NCI-H82 treated with DMSO at 0.1 percent for 48 hours (cell line): ENCODE data around the gene ANKFN1.

ENCODE experiments used
- DNase-seq: peaks from one replicate; lab custom pipeline; 2025; ENCODE audit not compliant: unreplicated experiment; lab: John Stamatoyannopoulos, UW

Gene ANKFN1

DNA sequence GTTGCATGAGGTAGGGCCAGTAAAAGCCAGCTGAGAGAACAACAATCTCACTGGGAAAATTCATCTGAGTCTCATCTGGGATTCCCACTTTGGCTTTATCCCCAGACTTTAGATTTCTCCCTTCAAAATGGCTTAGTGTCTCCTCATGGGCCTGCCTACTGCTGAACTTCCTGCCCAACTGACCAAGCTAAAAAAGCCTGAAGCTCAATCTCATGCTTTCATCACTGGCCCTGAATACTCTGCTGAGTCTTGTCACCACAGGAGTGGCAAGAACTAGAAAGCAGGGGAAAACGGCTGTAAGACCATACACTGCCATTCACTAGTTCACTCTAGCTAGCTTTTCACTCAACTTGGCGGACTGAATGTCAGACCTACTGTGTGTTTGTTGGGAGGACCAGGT lies 343.9 kb downstream of the ANKFN1 start:
- DNase-seq, result no peak

DNA sequence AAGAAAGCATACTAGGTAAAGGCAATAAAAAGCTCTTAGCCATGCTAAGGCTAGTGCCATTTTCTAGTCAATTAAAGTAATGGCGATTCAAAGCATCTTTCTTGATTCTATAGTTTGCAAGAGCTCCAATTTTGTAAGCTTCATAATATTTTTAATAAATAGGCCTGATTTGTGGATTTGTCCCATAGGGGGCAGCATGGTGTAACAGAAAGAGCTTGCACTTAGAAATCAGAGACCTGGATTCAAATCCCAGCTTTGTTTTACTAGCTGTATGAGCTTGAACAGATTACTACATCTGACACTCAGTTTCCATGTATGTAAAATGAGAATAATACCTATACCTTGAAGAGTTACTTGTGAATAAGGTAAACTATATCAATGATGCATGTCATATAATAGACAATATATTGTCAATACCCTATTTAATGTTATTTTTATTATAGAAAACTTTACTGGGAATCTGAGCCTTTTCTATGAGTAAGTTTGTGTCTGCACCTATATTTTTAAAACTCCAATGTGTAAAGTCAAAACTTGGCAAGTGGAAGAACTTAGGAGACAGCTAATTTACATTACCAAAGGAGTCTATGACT lies 346.6 kb downstream of the ANKFN1 start:
- DNase-seq, result peak; percentile 13

DNA sequence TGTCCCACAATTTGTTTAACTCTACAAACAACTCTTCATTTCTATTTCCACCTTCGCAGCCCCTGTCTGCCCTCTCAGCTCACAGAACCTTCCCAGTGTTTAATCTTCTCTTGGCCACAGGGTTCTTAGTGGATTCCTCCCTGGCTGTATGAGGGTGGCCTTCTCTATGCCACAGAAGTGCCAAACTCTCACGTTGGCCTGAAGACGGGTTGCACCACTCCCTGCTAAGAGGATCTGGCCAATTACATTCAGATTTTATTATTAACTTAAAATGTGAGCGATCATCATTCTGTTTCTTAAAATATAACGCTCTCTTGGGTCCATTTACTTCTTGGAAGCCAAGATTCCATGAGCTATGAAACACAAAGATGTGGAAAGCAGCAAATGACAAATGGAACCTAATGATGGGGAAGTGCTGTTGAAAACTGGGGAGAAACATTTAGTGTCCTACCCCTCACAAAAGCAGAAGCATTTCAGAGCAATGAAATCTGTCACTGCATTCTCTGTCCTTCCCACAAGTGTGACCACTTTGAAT lies 348.9 kb downstream of the ANKFN1 start:
- DNase-seq, result no peak

DNA sequence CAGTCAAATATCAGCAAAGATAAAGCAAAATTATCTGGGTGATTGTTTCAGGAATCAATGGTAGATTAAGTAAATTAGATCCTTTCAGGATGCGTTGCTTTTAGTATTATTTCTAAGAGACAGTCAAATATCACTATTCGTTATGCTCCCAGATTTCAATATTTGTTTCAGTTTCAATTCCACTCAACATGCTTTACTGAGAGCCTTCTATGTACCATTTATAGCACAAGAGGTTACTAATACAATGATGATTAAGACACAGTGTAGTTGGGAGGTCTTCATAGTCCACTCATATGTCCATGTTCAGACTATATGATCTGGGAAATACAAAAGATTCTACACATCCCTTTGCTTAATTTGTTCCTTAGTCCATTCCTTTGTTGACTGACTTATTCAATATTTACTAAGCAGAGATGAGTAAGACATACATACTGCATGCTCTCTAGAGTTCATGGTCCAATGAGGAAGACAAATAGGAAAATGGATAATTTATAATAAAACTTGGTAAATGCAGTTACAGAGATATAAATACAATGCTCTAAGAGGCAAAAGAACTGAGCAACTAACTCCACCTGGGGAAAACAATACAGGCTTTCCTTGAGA lies 352.0 kb downstream of the ANKFN1 start:
- no peak for DNase-seq

DNA sequence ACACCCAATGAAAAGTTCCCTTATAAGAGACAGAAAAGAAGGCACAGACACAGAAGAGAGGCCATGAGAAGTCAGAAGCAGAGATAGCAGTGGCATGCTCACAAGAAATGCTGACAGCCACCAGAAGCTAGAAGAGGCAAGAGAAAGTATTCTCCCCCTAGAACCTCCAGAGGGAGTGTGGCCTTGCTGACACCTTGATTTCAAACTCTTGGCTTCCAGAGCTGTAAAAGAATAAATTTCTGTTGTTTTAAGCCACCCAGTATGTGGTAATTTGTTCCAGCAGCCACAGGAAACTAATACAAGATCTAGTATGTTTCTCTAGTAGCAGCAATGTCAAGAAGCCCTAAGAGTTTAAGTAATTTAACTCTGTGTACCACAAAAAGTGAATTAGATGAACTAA lies 353.1 kb downstream of the ANKFN1 start:
- no peak for DNase-seq

DNA sequence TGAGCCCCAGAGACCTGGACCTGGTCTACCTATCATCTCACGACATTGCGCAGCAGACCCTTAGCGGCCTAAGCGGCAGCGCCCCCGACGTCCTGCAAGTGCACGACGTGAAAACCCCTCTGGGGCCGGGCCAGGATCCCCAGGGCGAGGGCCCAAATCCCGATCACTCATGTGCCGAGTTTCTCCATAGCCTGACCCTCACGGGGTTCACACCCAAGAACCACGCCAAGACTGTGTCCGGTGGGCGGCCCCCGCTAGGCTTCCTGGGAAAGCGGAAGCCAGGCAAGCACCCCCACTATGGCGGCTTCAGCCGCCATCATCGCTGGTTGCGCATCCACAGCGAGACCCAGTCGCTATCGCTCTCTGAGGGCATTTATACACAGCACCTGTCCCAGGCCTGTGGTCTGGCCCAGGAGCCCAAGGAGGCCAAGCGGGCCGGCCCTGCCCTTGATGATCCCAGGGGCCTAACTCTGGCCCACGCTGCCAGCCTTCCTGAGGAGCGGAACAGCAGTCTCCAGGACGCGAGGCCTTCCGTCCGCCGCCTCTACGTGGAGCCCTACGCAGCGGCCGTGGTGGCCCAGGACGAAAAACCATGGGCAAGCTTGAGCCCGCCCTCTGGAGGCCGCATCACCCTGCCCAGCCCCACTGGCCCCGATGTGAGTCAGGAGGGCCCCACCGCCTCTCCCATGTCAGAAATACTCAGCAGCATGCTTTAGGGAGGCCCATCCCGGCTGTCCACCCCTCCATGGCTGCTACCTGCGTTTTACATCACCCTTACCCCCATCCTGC lies 357.5 kb downstream of the ANKFN1 start:
- no peak for DNase-seq

DNA sequence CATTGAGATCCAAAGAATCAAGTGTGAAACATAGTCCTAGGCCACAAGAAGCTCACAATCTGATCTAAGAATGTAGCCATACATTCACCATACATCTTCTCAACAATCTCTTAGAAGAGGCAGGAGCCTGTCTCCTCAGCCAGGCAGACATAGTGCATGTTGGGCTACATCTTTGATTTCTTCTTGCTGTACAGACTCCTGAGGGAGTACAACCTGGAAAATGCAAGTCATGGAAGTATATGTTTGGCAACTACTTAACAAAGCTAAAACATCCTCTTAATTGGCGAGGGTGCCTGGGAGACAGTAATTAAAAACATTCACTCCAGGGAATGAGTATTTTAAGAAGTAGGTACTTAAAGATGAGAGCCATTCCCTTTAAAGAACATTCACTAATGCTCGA lies 361.0 kb downstream of the ANKFN1 start:
- DNase-seq, result no peak

DNA sequence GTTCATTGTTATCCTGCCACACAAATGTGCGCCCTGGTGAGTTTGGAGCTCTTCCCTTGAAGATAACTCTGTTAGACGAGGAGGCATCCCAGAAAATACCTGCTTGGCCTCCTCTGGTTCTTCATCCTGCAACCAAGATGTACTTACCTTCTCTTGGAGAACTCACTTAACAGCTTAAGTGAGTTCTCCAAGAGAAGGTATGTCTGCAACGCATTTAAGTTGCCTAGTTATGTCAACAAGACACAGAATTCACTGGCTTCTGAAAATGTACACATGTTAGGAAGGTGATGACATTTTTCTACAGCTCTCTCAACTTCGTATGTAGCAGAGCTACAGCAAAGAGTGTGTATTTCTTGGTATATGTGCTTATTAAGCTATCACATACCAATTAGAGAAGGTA lies 361.6 kb downstream of the ANKFN1 start:
- no peak for DNase-seq

DNA sequence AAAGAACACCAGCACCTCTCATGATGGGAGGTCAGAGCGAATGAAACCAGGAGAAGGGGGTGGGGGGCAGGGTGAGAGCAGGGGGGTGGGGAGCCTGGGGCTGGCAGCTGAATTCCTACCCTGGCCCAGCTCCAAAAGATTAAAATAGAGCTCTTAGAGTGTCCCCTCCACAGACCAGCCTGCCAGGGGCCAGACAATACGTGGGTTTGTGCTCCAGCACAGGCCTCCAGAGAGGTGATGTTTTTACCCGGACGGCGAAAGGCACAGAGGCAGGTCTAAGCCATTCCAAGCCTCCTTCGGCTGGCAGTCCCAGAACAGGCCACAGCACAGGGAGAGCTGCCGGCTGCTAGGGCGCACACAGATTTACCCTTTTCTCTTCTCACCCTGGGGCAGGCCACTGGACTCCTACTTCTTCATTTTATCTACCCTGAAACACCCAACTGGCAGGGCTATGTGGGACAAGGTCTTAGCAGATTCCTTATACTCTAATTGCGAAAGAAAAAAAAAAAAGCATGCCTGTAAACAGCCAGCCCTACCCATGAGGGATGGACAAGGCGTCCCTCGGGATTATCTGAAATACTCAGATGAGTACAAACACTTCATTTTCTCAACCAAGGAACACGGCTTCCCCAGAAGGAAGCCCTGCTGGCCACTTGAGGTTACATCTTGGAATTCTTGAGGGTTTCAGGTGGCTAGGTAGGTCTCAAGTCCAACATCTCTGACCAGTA lies 368.3 kb downstream of the ANKFN1 start:
- DNase-seq, result peak; percentile 41

DNA sequence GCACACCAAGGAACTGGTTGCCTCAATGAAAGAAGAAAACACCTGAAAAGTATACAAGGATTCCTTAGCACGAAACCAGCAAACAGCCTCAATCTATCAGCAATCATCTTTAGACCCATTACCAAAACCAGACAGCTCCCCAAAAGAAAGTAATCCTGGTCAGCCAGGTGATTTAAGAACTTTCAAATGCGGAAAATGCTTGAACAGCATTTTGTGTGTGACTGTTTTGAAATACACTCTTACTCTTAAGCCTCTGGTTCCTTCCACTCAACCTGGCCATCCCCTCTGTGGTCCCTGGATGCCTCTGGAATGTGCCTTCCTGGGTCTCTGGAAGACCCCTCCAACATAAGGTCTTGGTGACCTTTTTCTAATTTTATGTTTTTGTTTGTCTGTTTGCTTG lies 369.8 kb downstream of the ANKFN1 start:
- DNase-seq, result no peak

DNA sequence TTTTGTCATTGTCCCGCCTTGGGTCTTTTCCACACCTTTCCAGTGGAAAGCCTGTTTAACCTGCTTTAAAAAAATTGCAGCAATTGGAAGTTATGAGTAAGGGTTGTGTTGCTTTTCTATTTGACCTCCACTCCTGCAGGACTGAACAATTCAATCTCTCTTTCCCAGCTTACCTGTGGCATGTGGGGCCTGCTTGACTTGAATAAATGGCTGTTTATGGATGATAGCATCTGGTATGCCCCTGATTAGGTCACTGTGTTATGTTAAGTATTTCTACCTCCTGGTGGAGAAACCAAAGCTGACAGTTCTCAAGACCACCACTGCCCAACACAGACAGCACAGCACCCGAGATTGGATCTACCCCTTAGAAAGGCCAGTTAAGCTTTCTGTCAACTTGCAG lies 375.4 kb downstream of the ANKFN1 start:
- DNase-seq, result no peak

DNA sequence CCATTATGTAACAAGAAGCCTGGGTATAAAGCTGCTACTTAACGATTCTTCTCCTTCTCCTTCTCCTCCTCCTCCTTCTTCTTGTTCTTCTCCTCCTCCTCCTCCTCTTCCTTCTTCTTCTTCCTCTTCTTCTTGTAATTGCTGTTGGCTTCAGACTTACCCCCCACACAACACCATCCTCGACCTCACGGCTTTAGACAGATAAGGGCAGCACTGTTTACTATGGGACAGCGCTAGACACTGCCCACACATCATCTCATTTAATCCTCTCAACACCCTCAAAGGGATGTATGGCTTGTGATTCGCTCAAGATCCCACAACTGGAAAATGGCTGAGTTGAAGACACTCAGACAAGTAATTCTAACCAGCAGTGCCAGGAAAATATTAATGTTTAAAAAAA lies 379.7 kb downstream of the ANKFN1 start:
- no peak for DNase-seq

DNA sequence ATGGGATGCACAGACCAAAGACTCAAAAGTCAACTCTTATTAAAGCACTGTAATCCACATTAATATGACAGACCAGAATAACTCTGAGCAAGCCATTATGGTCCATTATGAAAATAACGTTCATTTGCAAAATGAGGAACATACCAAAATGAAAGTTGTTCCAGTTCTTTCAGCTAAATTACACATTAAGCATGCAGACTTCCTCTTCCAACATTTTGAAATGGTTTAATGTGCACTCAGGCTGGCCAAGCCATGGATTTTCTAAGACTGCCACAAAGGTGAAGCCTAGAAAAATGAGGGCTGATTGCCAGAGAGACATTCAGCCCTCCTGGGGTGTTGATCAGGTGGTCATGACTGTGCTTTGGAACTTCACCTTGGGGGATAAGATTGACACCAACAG lies 383.5 kb downstream of the ANKFN1 start:
- DNase-seq, result no peak

DNA sequence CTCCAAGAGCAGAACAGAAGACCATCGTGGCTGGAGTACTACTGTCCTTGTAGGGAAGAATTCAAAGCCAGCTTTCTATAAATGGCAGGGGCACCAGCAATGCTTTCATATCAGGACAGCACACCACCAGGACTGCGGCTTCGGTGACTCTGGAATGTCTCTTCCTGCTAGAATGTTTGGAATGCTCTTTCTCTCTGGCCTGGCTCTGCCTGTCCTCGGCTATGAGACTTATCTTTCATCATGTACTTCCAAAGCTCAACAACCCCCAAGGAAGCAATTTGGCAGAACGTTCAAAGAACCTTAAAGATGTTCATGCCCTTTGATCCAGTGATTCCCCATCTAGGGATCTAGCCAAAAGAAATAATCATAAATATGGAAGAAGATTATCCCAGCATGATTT lies 387.6 kb downstream of the ANKFN1 start:
- no peak for DNase-seq

DNA sequence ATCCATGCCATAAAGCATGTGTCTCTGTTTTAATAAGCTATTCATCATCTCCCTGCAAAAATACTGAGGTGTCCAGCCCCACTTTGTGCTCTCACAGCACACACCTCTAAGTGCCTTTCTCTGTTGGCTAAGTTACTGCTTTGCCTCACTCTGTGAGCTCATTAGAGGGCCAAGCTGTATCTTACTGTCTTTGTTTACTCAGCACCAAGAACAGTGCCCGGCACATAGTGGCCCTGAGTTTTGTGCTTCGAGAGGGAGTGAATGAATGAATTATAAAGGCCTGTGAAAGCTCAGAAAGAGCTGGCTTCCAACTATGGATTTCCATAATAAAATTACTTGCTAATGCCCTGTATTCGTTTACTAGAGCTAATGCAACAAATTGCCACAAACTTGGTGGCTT lies 390.0 kb downstream of the ANKFN1 start:
- DNase-seq, result no peak

DNA sequence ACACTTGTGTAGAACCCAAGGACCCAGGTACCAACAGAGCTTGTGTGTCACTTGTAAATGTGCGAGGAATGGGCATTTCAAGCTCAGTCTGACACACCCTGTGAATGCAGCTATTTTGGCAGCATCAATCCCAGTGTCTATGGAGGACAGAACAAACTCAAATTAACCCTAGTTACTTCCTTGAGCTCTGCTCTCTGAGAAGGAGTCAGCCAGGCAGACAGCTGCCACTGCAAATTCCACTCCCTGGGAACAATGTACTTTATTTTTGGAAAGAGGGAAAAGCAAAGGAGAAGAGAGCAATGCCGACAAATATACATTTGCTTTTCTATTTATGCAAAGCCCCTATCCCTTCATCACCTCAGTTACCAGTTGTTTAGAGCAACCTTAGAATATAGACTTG lies 391.8 kb downstream of the ANKFN1 start:
- no peak for DNase-seq

DNA sequence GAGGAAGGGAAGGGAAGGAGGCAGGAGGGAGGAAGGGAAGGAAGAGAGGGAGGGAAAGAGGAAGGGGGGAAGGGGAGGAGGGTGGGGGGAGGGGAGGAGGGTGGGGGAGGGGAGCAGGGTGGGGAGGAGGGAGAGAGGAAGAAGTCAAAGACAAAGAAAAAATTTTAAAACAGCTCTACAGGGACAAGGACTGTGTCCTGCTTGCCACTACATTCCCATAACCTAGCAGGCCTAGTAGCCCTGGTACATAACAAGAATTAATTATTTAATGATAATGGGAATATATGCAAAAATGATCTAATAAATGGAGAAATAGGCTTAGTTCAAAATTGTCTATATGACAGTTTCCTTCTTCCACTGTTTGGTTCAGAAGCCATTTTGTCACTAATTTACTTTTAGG lies 392.7 kb downstream of the ANKFN1 start:
- DNase-seq, result no peak

DNA sequence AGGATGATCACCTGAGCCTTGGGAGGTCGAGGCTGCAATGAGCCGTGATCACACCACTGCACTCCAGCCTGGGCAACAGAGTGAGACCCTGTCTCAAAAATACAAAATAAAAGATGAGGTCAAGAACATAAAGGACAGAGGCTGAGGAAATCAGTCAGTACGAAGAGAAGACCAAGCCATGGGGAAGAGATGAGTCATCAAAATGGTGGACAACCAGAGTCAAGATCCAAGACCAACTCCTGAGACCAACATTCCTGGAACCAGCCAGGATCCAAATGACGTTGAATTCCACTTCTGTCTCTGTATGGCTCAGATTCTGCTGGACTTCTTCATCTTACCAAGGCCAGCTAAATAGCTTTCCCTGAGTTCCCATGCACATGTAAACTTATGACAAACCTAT lies 395.4 kb downstream of the ANKFN1 start:
- no peak for DNase-seq

DNA sequence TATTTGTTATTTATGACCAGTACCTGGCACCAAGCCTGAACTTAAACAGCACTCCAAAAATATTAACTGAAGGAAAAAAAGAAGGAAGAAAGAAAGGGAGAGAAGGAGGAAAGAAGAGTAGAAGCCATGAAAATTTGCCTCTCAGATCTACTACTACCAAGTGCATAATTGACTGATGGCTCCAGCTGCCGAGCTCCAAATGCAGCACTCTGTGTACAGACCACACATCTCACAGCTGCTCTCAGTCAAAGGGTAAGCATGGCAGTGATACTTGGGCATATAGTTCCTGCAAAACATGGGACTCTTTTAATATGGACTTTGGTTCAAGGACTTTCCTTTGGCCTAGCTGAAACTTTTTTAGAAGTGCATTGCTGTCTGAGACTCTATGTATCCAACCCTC lies 396.2 kb downstream of the ANKFN1 start:
- no peak for DNase-seq

DNA sequence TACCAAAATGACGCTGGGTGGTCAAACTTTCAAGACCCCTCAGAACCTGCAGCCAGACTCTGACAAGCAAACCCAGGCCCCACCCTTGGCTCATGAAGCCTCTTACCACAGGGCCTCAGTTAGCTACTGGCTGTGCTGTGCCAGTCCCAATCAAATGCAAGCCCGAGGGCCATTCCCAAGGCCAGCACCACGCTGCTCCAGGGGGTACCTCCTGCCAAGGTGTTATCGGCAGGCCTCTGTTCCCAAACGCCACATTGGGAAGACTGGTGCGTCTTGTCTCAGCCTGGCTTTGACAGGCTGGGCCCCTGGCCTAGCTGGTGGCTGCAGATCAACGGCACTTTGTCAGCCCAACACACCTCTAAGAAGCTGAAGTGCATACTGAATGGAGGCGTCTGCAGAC lies 404.4 kb downstream of the ANKFN1 start:
- DNase-seq, result no peak

DNA sequence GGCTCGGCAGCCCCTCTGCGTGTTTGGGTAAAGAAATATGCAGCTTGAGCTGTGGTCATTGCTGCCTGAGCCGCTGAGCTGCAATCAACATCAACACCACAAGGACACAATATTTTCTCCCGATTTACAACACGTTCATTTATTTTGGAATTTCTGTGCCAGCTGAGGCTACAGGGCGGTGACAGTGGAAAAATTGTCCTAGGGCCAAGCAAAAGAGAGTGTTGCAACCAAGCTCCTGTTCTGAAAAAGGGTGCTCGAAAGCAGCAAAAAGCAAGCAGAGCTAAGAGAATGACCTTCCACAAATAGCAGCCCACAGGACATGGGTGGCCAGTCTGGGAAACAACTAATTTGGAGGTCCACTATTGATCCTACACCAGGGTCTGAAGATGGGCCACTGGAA lies 404.8 kb downstream of the ANKFN1 start:
- no peak for DNase-seq
